ENCODE results near the gene NUP93.

Gene NUP93

GRCh38 chr16:56747486-56748045, 17.6 kb downstream of the NUP93 start:
- DNase-seq (ENCODE audit: low read depth, low spot score), result peak; percentile 34
- TF ChIP-seq CTCF (IDR thresholded peaks at IDR 0.05; ENCODE audit: low read depth, low read length), result no peak

GRCh38 chr16:56748191-56748590, 18.3 kb downstream of the NUP93 start:
- DNase-seq (ENCODE audit: low read depth, low spot score), result no peak
- no peak for TF ChIP-seq CTCF (IDR thresholded peaks at IDR 0.05; ENCODE audit: low read depth, low read length)
- in situ Hi-C loops (cut with HindIII; ENCODE audit: low sequenced_read_pairs), result no loop called here
- H3K4me3 ChIP-seq (ENCODE audit: low read depth, low read length), result no peak overlapping the region

More at GRCh38 chr16:56747486-56748045, 17.6 kb downstream of the NUP93 start:
- H3K4me3 ChIP-seq (ENCODE audit: low read depth, low read length), result no peak overlapping the region
- in situ Hi-C loops (cut with HindIII; ENCODE audit: low sequenced_read_pairs), result no loop called here

GRCh38 chr16:56748826-56749225, 18.9 kb downstream of the NUP93 start:
- no peak overlapping the region for H3K4me3 ChIP-seq (ENCODE audit: low read depth, low read length)
- no peak for DNase-seq (ENCODE audit: low read depth, low spot score)
- in situ Hi-C loops (cut with HindIII; ENCODE audit: low sequenced_read_pairs), result no loop called here
- no peak for TF ChIP-seq CTCF (IDR thresholded peaks at IDR 0.05; ENCODE audit: low read depth, low read length)

- no peak for TF ChIP-seq CTCF (IDR thresholded peaks at IDR 0.05; ENCODE audit: low read depth, low read length)
- in situ Hi-C loops (cut with HindIII; ENCODE audit: low sequenced_read_pairs), result no loop called here
- H3K4me3 ChIP-seq (ENCODE audit: low read depth, low read length), result no peak overlapping the region
- no peak for DNase-seq (ENCODE audit: low read depth, low spot score)
Observed at GRCh38 chr16:56749672-56750491, 20.0 kb downstream of the NUP93 start.

- peak; percentile 13 for DNase-seq (ENCODE audit: low read depth, low spot score)
- H3K4me3 ChIP-seq (ENCODE audit: low read depth, low read length), result no peak overlapping the region
- no peak for TF ChIP-seq CTCF (IDR thresholded peaks at IDR 0.05; ENCODE audit: low read depth, low read length)
- in situ Hi-C loops (cut with HindIII; ENCODE audit: low sequenced_read_pairs), result no loop called here
Observed at GRCh38 chr16:56753410-56753809, 23.5 kb downstream of the NUP93 start.

GRCh38 chr16:56755038-56755437, 25.1 kb downstream of the NUP93 start:
- no peak for DNase-seq (ENCODE audit: low read depth, low spot score)
- H3K4me3 ChIP-seq (ENCODE audit: low read depth, low read length), result no peak overlapping the region
- no peak for TF ChIP-seq CTCF (IDR thresholded peaks at IDR 0.05; ENCODE audit: low read depth, low read length)

More at GRCh38 chr16:56755038-56755437, 25.1 kb downstream of the NUP93 start:
- in situ Hi-C loops (cut with HindIII; ENCODE audit: low sequenced_read_pairs), result no loop called here

Data from astrocyte of the spinal cord (primary cell).